HG03469 (cell line): ENCODE data around the gene PCBP4.

Experiments
- ATAC-seq: cut with Tn5 transposase; IDR thresholded peaks from one replicate; pipeline ENCODE4 v1.9.1; 2021; ENCODE audit warnings: mild to moderate bottlenecking, moderate library complexity, moderate number of reproducible peaks; ENCODE audit not compliant: unreplicated experiment

PCBP4 gene

GRCh38 chr3:51974963-51975851 lies 8.0 kb upstream of the PCBP4 start, which contains the start of gene ABHD14A:
Gene ABHD14A, plus strand, starts transcription at chr3:51975064. Its CDS starts 72 bp downstream, at chr3:51975136.
- peak; percentile 38 for ATAC-seq

GRCh38 chr3:51974277-51974962 lies 7.2 kb upstream of the PCBP4 start:
- ATAC-seq: no peak

- ATAC-seq: no peak
Measured at GRCh38 chr3:51971350-51971749, 4.1 kb upstream of the PCBP4 start.

GRCh38 chr3:51970606-51971300 lies 3.5 kb upstream of the PCBP4 start:
- ATAC-seq: no peak

DNA sequence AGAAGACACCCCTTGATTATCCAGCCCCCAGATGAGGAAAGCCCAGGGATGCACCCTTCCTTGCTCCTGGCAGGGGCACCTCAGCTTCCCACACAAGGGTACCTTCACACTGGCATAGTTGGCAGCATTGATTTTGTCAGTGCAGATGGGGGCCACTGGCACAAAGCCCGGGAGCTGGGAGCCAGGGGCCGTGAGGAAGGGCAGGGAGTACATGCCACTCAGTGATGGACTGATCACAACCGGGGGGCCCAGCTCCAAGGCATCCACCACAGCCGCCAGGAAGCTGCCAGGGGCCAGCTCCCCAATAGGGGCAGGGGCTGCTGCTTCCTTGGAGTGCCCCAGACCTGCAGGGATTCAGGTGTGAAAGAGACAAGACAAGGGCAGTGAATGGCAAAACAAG lies 2.6 kb upstream of the PCBP4 start:
- no peak for ATAC-seq

DNA sequence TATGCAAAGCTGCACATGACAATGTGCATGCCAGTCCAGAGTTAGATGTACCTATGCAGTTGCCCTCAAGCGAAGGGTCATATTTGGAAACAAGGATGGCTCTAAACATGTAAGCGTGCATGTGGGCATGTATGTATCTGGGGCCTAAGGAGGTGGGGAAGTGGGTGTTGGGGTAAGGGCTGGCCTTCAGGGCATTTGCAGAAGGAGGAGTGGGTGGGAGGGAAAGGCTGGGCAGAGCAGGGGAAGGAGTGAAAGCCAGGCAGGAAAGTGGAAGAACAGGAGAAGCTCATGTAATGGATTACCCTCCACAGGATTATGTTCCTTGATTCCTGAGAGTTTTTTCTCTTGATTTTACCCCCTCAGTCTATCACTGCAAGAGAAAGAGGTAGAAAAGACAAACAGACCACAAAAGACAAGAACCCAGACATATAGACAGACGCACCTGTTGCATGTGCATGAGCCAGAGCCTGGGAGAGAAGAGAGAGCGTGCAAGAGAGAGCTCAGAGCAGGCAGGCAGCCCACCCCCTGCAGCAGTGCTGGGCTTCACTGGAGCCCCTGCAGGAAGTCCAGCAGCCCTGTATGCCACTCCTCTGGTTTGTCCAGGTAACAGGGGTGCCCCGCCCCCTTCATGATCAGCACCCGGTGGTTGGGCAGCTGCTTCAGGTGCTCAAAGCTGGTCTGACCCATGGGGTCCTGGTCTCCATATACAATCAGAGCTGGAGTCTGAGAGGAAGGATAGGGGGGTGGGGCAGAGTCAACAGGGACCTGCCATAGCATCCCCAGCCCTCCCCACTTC lies 1.8 kb upstream of the PCBP4 start:
- no peak for ATAC-seq

DNA sequence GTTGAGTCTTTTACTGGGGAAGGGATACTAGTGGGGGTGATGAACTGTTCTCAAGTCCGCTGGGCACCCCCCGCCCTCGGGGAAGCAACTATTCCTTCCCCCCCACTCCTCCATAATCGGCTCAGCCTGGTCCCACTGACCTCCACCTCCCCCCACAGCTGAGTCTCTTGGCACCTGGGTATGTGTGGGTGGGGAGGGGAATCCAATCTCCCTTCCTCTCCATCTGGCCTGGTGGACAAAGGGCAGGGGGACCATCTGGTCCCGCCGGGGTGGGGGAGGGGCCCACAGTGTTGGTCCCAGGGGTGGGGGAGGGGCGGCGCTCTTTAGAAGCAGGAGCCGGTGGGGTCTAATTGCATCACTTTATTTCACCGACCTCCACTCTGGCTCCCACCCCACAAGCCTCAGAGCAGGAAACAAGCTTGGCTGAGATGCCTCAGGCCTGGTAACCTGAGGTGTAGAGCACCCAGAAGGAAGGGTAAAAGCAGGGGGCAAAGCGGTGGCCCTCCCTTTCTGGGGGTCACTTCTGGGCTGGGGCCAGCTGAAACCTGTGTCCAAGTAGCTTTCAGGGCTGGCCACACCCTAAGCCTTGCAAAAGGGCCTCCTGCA lies 1.0 kb upstream of the PCBP4 start:
- no peak for ATAC-seq

- ATAC-seq: no peak
Measured at GRCh38 chr3:51966922-51967383, 301 bp downstream of the PCBP4 start.

- no peak for ATAC-seq
Measured at GRCh38 chr3:51966486-51966885, 768 bp downstream of the PCBP4 start.

DNA sequence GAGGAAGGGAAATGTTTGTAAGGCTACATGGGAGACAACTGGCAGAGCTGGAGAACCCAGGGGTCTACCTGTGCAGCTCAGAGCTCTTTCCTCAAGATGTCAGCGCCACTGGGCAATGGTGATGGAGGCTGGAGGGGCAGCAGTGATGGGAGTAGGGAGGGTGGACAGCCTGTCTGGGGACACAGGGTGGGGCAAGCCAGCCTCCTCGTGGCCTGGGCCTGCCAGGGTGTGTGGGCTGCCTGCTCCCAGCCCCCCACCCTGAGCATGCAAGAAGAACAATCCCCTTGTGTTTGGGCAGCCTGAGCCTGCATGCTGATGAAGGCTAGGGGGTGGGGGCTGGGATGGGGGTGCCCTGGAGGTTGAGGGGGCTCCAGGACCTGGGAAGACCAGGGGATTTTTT lies 1.2 kb downstream of the PCBP4 start:
- ATAC-seq: no peak

DNA sequence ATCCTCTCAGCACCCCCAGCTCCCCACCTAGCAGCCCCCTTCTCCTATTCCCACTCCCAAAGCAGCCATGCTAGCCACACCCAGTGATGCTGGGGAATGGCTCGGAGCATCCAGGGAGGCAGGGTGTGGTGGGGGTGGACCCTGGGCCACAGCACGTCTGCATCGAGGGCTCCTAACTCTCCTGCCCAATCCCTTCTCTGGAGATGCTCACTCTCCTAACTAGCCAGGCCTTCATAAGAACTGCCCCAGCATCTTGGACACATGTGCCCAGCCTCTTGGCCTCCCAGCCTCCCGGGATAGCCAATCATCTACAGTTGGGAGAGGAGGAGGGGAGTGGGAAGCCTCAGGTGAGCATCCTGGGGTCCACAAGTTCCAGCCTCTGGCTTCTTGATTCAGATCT lies 2.7 kb downstream of the PCBP4 start:
- ATAC-seq: no peak

- no peak for ATAC-seq
Measured at GRCh38 chr3:51963951-51964451, 3.3 kb downstream of the PCBP4 start.

GRCh38 chr3:51962854-51963530 lies 4.3 kb downstream of the PCBP4 start:
- no peak for ATAC-seq

- ATAC-seq: no peak
Measured at GRCh38 chr3:51961602-51962569, 5.4 kb downstream of the PCBP4 start.

- no peak for ATAC-seq
Measured at GRCh38 chr3:51961011-51961410, 6.2 kb downstream of the PCBP4 start.

DNA sequence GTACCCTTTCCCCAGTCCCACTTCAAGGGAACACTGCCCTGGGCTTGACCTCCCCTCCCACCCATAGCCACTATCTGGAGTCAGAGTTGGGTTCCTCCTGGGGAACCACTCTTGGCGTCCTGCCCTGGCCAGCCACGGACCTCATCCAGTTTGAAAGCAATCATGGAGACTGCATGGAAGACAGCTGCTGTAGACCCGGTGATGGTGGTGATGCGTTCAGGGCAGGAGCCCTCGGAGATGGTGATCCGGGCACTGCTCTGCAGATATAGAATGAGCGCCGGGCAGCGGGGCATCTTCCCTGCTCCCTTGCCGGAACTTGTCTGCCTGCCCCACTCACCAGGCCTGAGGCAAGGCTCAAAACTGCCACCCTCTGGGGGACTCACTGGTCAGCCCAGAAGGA lies 6.9 kb downstream of the PCBP4 start:
- ATAC-seq: no peak

- no peak for ATAC-seq
Measured at GRCh38 chr3:51959651-51960050, 7.6 kb downstream of the PCBP4 start.
